Epidermal melanocyte (primary cell): ENCODE measurements around the gene SLC22A4.
A peak's percentile ranks its signal among the peaks of the same experiment; 100 is the strongest.

Experiments used
- DNase-seq: peaks from one replicate; pipeline ENCODE4 v3.0.0; 2011; ENCODE audit warnings: low spot score; ENCODE audit not compliant: insufficient read length

SLC22A4 gene

DNA sequence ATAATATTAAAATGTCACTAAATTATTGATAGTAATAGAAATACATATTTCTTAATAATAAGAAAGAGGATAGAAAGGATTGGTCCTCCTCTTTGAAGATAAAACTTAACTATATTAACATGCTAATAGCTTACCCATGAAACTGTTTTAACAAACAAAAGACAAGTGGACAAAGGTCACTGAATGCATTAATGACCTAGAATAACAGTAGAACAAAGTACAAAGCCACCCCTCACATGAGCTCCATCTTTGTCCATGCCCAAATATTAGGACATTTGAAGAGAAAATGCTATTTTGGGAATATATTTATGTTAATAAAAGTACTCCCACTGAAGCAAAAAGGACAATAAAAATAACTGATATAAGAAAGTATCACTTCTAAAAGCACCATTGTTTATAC lies 41.2 kb downstream of the SLC22A4 start:
- no peak for DNase-seq

DNA sequence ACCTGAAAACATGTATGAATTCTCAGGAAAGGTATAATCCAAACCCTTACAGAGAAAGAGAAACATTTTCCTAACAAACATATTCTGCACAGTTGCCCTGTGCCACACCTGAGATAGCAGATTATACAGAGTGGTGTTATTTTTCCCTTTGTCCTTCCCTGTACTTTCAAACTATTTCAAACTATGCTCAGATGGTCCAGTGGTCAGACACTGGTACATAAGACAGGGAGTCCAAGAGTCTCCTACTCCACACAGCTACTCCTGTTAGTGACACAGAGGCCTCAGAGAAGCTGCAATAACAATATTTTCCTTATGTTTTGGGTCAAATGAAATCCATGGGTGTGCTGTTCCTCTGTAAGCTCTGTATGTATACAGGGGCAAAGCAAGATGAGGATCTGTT lies 45.3 kb downstream of the SLC22A4 start:
- no peak for DNase-seq

DNA sequence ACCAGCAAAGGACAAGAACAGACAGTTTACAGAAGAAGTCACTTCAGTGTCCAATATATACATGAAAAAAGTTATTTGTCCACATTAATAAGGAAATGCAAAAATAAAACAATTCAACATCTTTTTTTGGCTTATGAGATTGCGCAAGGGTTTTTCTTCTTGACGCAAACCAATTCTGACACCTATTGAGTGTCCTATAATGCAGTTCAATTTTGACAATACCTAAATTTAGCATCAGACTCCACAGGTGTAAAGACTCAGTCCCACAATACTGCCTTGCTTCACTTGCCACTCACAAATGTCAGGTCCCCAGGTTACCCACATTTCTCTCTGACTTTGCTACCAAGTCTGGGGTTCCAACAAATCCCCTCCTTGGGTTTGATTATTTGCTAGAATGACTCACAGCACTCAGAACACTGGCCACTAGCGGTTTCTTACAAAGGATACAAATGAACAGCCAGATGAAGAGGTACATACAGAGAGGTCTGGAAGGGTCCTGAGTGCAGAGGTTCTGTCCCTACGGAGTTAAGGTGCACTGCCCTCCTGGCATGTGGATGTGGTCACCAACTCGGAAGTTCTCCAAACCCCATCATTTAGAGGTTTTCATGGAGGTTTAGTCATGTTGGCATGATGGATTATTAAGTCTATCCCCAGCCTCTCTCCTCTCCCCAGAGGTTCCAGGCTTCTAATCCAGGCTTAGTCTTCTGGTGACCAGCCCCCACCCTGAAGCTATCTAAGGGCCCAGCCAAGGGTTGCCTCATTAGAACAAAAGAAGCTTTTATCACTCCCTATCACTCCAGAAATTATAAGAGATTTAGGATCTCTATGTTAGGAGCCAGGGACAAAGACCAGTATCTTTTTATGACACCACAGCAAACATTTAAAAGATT lies 48.3 kb downstream of the SLC22A4 start:
- DNase-seq, result peak; percentile 22

DNA sequence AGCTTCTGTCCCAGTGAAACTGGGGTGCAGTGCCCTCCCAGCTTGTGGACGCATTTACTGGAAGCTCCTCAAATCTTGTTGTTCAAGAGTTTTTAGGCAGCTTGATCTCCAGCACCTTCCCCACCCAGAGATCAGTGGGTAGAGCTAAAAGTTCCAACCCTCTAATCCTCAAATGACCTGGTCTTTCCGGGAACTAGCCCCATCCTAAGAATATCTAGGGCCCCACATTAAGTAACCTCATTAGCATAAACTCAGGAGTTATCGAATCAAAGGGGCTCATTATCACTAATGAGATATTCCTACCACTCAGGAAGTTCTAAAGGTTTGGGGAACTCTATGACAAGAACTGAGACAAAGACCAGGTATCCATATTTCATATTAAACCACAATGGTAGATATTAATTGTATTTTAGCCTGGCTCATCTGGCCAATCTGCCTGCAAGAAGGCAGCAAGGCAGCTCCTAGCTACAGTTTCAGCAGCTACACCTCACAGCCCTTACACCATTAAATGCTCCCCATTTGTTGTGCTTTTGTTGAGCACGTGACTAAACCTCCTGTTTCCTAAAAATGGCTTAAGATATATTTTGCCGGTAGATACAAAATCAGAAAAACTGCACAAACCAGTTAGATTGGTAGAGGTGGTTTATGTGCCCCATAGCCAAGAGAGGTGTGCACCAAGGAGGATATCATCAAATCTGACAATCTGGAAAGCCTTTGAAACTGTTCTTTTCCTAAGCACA lies 50.8 kb downstream of the SLC22A4 start:
- no peak for DNase-seq

DNA sequence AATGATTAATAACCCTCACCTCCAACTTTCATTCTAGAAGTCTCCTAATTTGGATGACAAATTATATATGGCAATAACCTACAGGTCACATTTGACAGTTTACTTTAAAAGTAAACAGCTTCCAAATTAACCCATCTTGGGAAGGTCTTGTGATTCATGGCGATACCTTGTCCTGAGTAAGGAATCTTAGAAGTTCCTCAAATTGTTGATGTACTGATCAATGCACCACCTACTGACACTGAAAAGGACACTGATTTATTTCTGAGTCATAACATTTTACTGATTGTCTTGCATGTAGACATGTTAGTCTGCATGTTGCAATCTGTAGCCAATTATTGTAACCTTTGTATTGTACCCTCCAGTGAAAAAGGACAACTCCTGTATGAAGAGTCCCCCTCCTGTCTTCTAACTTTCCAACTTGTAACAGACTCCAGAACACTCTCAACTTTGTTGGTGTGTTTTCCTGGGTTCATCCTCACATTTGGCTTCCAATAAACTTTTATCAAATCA lies 59.3 kb downstream of the SLC22A4 start:
- no peak for DNase-seq

DNA sequence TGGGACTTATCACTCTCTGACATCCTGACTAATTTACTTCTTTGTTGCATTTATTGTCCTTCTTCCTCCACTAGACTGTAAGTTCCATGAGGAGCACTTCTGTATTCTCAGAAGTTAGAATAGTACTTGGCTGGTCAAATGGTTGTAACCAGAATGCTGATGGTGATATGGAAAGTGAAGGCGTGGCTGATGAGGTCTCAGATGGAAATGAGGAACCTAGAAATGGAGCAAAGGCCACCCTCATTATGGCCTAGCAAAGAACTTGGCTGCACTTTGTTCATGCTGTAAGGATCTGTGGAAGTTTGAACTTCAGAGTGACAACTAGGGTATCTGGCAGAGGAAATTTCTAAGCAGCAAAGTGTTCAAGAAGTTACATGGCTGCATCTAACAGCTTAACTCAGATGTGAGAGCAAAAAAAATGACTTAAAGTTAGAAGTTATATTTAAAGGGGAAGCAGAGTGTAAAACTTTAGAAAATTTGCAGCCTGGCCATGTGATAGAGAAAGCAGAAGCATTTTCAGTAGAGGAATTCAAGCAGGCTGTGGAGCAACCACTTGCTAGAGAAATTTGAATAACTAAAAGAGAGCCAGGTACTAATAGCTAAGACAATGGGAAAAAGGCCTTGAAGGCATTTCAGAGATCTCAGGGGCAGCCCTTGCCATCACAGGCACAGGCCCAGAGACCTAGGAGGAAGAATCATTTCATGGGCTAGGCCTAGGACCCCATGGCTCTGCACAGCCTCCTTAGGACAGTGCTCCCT lies 60.4 kb downstream of the SLC22A4 start:
- DNase-seq, result no peak

DNA sequence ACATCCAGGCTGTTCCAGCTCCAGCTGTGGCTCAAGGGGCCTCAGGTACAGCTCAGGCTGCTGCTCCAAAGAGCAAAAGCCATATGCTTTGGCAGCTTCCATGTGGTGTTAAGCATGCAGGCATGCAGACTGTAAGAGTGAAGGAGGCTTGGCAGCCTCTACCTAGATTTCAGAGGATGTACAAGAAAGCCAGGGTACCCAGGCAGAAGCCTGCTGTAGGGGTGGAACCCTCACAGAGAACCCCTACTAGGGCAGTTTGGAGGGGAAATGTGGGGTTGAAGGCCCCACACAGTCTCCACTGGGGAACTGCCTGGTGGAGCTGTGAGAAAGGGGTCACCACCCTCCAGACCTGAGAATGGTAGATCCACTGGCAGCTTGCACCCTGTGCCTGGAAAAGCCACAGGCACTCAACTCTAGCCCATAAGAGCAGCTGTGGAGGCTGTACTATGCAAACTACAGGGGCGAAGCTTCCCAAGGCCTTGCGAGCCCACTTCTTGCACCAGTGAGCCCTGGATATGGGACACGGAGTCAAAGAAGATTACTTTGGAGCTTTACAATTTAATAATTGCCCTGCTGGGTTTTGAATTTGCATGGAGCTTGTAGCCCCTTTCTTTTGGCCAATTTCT lies 61.1 kb downstream of the SLC22A4 start:
- no peak for DNase-seq

DNA sequence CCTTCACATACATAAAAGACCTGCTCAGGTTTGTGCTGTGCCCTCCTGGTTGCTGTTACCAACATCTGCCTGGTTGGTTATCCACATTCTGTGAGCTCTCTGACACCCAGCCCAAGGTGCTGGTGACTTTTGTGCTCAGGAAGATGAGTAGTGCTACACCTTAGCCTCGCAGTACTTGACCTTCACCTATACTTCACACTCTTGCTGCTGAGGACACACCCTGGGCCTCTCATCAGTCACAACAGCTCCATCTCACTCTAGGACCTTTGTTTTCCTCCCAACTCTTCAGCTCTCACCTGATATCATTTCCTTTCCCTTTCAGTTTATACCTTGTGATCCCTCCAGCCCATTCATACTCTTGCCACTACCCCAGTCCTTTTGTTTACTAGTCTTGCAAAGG lies 64.6 kb downstream of the SLC22A4 start:
- DNase-seq, result no peak

DNA sequence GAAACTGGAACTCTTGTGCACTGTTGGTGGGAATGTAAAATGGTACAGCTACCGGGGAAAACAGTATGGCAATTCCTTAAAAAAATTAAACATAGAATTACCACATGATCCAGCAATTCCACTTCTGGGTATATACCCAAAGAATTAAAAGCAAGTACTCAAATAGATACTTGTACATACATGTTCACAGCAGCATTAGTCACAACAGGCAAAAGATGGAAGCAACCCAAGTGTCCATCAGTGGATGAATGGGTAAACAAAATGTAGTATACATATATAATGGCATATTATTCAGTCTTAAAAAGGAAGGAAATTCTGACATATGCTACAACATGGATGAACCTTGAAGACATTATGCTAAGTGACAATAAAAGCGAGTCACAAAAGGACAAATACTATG lies 67.9 kb downstream of the SLC22A4 start:
- no peak for DNase-seq

DNA sequence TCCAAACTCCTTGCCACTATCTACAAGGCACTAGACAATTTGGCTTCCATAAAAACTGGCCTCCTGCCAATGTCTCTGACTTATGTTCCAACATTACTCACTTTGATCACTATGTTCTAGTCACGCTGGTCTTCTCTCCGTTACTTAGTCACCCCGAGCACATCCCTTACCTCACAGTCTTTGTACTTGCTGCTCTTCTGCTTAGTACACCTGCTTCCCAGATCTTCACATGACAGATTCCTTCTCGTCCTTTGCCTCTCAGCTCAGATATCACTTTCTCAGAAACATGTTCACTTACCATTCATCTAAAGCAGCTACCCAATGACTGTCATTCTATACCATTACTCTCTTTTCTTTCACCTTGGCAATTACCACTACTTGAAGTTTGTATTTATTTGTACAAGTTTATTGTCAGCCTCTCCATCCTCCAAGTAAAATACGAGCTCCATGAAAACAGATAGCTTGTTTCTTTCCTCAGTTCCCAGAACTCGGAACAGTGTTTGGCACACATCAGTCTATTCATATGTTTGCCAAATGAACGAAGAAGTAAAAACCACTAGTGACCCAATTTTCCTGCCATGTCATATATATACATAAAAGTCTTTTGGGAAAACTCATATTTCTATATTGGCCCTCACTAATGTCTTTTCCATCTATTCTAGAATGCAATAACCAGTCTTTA lies 69.4 kb downstream of the SLC22A4 start:
- DNase-seq, result no peak

DNA sequence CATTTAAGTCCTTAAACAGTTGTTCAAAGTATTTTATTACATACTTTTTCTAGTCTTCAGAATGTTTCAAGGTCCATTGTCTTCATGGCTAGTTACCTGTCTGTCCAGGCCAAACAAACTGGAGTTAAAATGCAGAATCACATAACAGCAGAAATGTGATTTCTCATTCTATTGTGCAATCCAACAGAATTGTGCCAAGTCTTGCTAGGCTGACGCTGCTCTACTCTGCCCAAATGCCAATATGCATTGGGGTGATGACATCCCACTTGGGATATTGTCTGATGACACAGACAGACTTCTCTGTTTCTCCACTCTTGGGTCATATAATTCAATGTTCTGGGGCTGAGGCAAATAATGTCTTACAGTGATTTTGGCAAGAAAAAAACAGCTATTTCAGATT lies 70.1 kb downstream of the SLC22A4 start:
- DNase-seq, result no peak

DNA sequence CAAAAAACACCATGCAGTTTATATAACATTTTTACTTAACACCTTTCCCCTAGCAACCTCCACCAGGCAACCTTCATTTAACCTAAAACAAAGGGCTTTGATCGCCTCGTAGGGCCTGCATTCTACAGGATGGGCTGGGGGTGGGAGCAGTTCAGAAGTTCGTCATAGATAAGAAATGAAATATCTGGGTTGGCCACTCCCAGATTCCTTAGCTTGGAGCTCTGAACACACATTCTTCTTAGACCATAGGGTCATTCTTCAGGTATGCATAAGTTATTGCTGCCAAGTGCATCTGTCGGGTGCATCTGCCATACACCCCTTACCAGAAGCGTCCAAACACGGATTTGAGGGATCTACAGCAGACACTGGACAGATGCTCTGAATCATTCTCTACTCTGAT lies 71.0 kb downstream of the SLC22A4 start:
- no peak for DNase-seq

DNA sequence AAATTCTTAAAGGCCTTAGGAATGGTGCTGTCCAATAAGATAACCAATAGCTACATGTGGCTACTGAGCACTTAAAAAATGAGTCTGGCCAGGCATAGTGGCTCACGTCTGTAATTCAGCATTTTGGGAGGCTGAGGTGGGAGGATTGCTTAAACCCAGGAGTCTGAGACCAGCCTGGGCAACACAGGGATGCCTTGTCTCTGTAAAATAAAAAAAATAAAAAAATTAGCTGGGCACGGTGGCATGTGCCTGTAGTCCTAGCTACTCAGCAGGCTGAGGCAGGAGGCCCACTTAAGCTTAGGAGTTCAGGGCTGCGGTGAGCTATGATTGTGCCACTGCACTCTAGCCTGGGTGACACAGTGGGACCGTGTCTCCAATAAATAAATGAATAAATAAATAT lies 74.0 kb downstream of the SLC22A4 start:
- no peak for DNase-seq

DNA sequence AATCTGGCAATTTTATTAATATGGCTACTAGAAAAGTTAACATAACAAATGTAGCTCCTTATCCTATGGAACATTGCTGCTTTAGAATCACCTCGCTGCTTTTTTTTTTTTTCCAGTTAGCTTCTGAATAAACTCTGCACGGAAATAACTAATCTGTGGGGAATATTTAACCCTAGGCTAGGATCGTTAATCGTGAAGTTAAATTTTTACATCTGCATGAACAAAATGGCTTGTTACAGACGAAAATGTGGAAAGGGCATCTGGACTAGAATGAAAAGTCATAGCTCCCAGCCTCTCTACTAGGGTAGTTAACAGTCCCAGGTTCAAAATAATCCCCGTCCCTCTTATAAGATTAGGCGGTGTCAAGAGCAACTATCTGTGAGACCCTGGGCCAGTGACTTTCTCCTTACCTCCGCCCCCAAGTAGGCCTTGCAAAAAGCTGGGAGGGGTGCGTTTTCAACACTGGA lies 74.8 kb downstream of the SLC22A4 start:
- no peak for DNase-seq

DNA sequence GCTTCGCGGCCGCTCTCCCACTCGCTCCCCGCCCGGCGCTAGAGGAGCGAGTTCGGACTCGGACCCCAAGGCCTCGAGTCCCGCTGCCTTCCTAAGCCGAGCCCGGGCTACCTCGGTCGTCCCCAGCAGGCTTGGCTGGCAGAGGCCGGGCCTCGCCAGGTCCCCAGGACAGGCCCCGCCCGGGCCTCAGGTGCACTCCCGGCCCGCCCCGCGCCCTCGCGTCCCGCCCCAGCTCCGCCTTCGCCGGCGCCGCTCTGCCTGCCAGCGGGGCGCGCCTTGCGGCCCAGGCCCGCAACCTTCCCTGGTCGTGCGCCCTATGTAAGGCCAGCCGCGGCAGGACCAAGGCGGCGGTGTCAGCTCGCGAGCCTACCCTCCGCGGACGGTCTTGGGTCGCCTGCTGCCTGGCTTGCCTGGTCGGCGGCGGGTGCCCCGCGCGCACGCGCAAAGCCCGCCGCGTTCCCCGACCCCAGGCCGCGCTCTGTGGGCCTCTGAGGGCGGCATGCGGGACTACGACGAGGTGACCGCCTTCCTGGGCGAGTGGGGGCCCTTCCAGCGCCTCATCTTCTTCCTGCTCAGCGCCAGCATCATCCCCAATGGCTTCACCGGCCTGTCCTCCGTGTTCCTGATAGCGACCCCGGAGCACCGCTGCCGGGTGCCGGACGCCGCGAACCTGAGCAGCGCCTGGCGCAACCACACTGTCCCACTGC lies 75.4 kb downstream of the SLC22A4 start, which contains the start of gene SLC22A5:
SLC22A5 (plus strand) TSS at position 237 of the 707 bp plus-strand sequence; CDS start at position 500, 263 bp downstream.
- DNase-seq, result peak; percentile 36

DNA sequence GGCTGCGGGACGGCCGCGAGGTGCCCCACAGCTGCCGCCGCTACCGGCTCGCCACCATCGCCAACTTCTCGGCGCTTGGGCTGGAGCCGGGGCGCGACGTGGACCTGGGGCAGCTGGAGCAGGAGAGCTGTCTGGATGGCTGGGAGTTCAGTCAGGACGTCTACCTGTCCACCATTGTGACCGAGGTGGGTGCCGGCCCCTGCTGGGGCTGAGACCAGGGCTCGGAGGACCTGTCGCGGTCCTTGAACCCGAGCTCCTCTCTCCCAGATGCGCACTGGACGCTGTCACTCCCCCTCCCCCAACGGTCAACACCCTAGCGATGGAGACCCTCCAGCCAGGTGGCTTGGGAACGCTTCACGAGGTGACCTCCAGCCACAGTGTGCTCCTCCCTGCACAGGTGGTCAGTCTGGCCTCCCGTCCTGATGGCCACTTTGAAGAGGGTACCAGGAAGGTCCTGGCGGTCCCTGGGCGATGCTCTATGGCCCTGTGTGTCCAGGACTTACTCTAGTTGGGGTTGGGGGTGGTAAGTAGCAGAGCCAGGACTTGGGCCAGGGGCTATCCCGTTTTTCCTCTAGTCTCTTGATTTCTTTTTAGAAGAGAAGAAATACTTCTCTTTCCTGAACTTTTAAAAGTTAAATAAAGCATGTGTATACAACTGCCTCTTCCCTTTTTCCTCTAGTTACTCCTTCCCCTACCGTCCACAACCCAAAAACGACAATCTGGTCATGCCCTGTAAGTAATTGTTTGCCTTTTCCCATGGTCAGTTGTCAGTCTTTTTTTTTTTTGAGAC lies 76.2 kb downstream of the SLC22A4 start:
- no peak for DNase-seq

DNA sequence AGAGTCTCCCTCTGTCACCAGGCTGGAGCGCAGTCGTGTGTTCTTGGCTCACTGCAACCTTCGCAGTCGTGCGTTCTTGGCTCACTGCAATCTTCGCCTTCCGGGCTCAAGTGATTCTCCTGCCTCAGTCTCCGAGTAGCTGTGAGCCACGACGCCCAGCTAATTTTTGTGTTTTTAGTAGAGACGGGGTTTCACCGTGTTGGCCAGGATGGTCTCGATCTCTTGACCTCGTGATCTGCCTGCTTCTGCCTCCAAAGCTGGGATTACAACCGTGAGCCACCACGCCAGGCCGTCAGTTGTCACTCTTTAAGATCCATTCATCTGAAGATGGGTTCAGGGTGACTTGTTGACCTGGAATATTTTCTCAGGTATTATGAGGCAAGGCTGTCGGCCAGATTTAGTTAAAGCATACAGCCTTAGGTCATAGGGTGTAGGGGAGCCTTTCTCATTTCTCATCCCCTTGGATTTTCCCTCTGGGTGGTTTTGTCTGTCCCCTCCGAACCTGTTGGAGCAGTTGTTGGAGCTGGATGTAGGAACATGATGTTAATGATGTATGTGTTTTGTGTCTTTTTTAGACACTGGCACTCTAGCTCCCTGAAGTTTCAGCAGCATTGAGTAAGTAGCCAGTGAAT lies 76.9 kb downstream of the SLC22A4 start:
- DNase-seq, result no peak

DNA sequence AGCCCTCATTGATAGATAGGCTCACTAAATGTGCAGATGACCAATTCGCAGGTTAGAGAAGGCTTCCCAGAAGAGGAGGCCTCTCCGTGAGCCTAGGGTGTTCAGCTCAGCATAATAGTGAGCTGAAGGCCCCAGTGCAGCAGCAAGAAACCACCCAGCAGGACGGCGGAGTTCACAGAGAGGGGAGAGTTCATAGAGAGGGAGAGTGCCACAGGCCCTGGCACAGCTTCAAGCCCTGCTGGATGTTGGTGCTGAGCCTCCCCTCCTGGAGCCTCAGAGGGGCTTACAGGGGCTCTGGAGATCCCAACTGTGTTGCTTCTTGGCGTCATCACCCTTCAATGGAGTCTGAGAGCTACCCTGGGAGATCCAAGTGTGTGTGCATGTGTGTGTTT lies 77.4 kb downstream of the SLC22A4 start:
- DNase-seq, result no peak

DNA sequence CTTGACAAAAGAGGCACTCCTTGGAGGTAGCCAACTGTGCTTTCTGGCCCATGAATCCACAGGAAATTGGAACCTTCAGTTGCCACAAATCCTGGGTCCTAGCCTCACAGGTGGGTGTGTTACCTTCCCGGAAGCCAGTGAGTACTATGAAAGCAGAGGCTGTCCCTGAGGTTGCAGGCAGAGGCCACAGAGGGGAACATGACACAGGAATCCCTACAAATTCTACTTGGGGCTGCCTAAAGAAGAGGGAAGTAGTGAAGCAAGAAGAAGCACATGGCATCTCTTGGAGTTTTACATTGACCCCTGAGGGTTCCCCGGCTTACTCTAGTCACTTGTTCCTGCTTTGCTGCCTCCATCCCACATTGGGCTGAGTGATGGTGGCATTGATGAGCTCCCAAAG lies 77.9 kb downstream of the SLC22A4 start:
- no peak for DNase-seq
